GM19099 (cell line): ENCODE results near the gene SLC25A30.

Experiments
- POLR2A ChIP-seq: IDR thresholded peaks from 3 replicates; pipeline ENCODE4 v1.6.1; 2011; ENCODE audit warnings: low read depth; ENCODE audit not compliant: insufficient read length; ENCODE audit errors: extremely low read depth

SLC25A30 gene

GRCh38 chr13:45370922-45371406, 47.2 kb downstream of the SLC25A30 start:
- no peak for TF ChIP-seq POLR2A

- TF ChIP-seq POLR2A = no peak
Measured at GRCh38 chr13:45369116-45369515, 49.1 kb downstream of the SLC25A30 start.

- TF ChIP-seq POLR2A = no peak
Measured at GRCh38 chr13:45368571-45368970, 49.6 kb downstream of the SLC25A30 start.

- TF ChIP-seq POLR2A = no peak
Measured at GRCh38 chr13:45368005-45368404, 50.2 kb downstream of the SLC25A30 start.

DNA sequence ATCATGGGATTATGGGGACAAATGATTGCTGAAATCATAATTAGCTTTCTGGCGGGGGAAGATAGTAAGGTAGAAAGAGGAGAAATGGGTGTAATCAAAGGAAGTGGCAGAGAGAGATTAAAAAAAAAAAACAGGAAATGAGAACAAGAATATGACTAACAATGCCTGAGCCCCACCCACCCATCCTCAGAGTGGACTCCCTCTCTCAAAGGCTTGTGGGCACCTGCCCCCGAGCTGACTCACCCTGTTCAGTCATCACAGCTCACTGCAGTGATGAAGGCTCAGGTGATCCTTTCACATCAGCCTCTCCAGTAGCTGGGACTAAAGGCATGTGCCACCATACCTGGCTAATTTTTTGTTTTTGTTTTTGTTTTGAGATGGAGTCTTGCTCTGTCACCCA, 50.8 kb downstream of the SLC25A30 start:
- TF ChIP-seq POLR2A = no peak

DNA sequence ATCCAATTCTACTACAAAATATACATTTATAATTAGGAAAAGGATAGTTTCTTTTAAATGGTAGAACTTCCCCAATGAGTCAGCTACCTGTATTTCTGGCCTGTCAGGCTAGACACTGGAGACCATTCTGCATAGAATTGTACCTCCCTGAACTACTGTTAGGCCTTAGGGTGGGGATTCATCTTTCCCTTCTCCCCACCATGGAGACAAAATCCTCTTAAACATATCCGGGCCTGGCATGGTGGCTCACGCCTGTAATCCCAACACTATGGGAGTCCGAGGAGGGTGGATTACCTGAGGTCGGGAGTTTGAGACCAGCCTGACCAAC, 52.7 kb downstream of the SLC25A30 start:
- TF ChIP-seq POLR2A = no peak

DNA sequence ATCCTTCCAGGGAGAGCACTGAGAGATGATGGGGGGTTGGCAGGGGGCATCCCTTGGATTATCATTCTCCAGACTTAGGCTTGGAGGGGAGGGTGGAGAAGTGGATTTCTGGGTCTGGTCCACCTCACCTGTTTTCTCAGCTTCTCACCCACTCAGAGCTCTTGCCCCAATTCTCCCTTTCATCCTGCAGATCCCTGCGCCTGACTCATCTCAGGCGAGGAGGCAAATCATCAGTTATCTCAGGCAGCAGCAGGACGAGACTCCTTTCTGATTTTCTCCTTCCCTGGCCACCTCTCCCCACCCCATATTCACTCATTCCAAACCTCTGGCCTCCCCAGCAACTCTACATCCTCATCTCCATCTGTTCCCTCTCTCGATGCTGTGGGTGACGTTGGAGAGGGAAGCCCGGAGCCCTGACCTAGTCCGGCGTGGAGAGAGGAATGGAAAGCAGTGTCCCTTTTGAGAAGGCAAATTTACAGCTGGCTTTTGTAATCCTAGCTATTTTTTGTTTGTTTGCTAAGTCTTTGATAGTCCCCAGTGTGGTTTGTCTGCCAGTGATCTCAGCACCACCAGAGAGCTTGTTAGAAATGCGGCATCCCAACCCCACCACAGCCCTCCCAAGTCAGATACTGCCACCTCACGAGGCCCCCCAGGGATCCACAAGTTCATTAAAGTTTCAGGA, 53.2 kb downstream of the SLC25A30 start:
- TF ChIP-seq POLR2A = no peak

GRCh38 chr13:45362939-45363338, 55.2 kb downstream of the SLC25A30 start:
- TF ChIP-seq POLR2A = no peak

- TF ChIP-seq POLR2A = no peak
Measured at GRCh38 chr13:45361596-45362206, 56.5 kb downstream of the SLC25A30 start.

DNA sequence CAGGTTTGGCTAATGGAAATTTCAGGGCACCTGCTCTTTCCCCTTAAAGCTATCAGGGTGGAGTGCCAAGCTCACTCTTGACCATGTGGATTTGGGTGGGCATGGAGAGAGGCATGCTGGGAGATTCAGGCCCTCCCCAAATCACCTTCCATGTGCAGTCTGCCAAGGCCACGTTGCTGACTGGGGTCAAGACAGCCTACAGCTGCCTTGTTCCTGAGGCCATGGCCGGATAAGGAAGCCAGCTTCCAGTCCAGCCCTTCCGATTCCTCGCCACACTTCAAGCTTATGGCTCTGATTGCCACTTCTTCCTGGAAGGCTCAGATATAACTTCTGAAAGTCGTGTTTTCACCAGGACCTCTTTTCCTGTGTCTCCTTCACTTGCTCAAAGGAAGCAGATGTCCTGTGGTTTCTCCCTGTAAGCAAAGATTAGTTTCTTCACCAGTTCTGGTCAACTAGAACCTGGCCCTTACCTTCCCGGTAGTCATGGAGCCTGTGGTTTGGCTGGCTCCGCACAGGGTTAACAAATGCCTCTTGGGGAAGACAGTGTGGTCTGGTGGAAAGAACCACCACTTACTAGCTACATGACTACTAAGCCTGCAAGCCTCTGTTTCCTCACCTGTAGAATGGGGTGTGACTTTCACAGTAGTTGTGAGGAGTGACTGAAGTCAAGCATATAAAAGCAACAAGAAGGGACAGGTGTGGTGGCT, 61.1 kb downstream of the SLC25A30 start:
- TF ChIP-seq POLR2A = no peak

GRCh38 chr13:45353895-45354294, 64.3 kb downstream of the SLC25A30 start:
- TF ChIP-seq POLR2A = no peak

DNA sequence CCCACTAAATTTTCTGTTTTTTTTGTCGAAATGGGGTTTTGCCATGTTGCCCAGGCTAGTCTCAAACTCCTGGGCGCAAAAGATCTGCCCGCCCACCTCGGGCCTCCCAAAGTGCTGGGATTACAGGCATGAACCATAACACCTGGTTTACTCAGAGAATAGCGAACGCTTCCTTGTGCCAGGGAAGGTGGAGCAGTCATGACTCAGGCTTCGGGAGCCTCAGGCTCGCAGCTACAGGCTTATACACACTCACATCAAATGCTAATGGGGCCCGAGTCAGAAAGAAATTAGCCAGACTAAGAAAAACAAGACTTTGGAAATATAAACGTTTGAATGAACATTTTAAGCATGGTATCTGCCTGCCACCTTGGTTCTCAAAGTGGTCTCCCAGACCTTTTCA, 66.1 kb downstream of the SLC25A30 start:
- TF ChIP-seq POLR2A = no peak

- no peak for TF ChIP-seq POLR2A
Measured at GRCh38 chr13:45350152-45350551, 68.0 kb downstream of the SLC25A30 start.

GRCh38 chr13:45349438-45349837, 68.7 kb downstream of the SLC25A30 start:
- no peak for TF ChIP-seq POLR2A
